ENCODE data around the gene TXLNB. TPM values are rescaled to one million over a fixed set of nuclear protein-coding genes. Genes with fewer than 3 reads are reported as not detected.
A peak's percentile ranks its signal among the peaks of the same experiment; 100 is the strongest.

TXLNB gene
- total RNA-seq, 1 donor from 2014 or later = 2.4 TPM

- POLR2A ChIA-PET = interaction anchor here (1.5 to 2.0 kb wide), 4 partner anchors 13 to 54 kb away, joined by 4 to 25 read pairs (median 9); partner anchors contain the start of genes CITED2 and TXLNB
- H3K27me3 Mint-ChIP-seq = no peaks in the 10 kb centered on the region
- DNase-seq (no peak), ATAC-seq (ENCODE audit: low read depth) (no peak)
- H3K4me1 Mint-ChIP-seq = peaks cover 45% of the 10 kb centered on the region
- CTCF ChIA-PET = interaction anchor here (1.1 to 2.6 kb wide), 3 partner anchors 40 to 200 kb away, joined by 3 to 15 read pairs (median 13); no protein-coding TSS in a partner anchor
- TF ChIP-seq, protein P1, sequence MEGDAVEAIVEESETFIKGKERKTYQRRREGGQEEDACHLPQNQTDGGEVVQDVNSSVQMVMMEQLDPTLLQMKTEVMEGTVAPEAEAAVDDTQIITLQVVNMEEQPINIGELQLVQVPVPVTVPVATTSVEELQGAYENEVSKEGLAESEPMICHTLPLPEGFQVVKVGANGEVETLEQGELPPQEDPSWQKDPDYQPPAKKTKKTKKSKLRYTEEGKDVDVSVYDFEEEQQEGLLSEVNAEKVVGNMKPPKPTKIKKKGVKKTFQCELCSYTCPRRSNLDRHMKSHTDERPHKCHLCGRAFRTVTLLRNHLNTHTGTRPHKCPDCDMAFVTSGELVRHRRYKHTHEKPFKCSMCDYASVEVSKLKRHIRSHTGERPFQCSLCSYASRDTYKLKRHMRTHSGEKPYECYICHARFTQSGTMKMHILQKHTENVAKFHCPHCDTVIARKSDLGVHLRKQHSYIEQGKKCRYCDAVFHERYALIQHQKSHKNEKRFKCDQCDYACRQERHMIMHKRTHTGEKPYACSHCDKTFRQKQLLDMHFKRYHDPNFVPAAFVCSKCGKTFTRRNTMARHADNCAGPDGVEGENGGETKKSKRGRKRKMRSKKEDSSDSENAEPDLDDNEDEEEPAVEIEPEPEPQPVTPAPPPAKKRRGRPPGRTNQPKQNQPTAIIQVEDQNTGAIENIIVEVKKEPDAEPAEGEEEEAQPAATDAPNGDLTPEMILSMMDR (IDR thresholded peaks at IDR 0.05) = no peak
- H3K27ac Mint-ChIP-seq = peak overlapping the region; percentile 66
- no peaks in the 10 kb centered on the region for H3K9me3 Mint-ChIP-seq
- intact Hi-C loops (cut with micrococcal nuclease) = loop anchor here (2.0 kb wide), 1 partner anchor 41 kb away; no protein-coding TSS in a partner anchor
- H3K4me3 Mint-ChIP-seq = peak overlapping the region; percentile 59
- H3K36me3 Mint-ChIP-seq (ENCODE audit: low read depth) = peaks cover 2% of the 10 kb centered on the region
These were observed 32.4 kb upstream of the TXLNB start for GRCh38 chr6:139324301-139324555.

DNA sequence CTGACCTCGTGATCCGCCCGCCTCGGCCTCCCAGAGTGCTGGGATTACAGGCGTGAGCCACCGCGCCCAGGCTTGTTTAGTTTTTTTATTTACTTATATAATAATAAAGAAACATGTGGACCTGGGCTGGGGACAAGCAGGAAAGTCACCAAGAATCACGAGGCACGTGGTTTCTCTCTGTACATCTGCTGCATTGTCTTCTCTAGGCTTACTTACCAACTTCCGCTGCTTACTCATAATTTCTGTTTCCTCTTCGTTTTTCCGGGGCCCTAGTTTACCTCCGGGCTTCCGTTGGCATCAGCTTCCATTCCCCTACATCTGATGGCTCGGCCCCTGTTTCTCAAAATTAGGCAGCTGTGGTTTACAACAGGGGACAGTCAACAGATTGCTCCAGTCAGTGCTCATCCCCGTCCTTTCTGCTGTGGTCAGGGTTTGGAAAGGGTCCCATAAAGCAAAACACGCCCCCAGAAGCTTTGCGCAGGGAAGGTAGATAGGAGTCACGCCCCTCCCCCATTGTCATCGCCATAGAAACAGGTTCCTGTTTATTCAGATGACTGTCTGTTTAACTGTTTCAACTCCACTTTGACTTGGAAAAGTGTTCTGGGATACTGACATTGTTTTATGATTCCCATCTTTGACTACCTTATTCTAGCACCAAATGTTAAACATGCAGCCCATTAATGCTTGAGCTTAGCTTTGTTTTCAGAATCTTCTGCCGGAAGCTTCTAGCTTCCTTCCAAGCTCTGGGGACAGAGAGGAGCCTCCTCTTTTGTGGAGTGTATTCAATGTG lies 31.9 kb upstream of the TXLNB start:
- TF ChIP-seq, protein P1 (IDR thresholded peaks at IDR 0.05) = no peak
- peak; percentile 56 for DNase-seq
- intact Hi-C loops (cut with micrococcal nuclease) = loop anchor here (1.0 to 2.0 kb wide), 2 partner anchors 41 to 51 kb away; partner anchors contain the start of gene CITED2
- H3K27me3 Mint-ChIP-seq = no peaks in the 10 kb centered on the region
- POLR2A ChIA-PET = interaction anchor here (0.5 to 2.0 kb wide), 5 partner anchors 13 to 63 kb away, joined by 3 to 25 read pairs (median 8); partner anchors contain the start of genes CITED2 and TXLNB
- peak overlapping the region; percentile 85 for H3K4me3 Mint-ChIP-seq
- H3K36me3 Mint-ChIP-seq (ENCODE audit: low read depth) = peaks cover 2% of the 10 kb centered on the region
- peak overlapping the region; percentile 89 for H3K27ac Mint-ChIP-seq
- H3K4me1 Mint-ChIP-seq = peaks cover 45% of the 10 kb centered on the region
- CTCF ChIA-PET = interaction anchor here (2.5 to 2.6 kb wide), 2 partner anchors 41 to 104 kb away, joined by 13 to 15 read pairs; no protein-coding TSS in a partner anchor
- peak; percentile 62 for ATAC-seq (ENCODE audit: low read depth)
- H3K9me3 Mint-ChIP-seq = no peaks in the 10 kb centered on the region

GRCh38 chr6:139320081-139320480 lies 28.3 kb upstream of the TXLNB start:
- TF ChIP-seq, protein P1 (IDR thresholded peaks at IDR 0.05) = no peak
- no peak overlapping the region for H3K4me3 Mint-ChIP-seq
- POLR2A ChIA-PET = interaction anchor here (0.7 kb wide), 1 partner anchor 17 kb away, joined by 3 read pairs; no protein-coding TSS in a partner anchor
- CTCF ChIA-PET = no interaction called here
- H3K36me3 Mint-ChIP-seq (ENCODE audit: low read depth) = no peaks in the 10 kb centered on the region
- DNase-seq = no peak
- intact Hi-C loops (cut with micrococcal nuclease) = no loop called here
- ATAC-seq (ENCODE audit: low read depth) = no peak
- H3K27ac Mint-ChIP-seq = no peak overlapping the region
- H3K27me3 Mint-ChIP-seq = no peaks in the 10 kb centered on the region
- peaks cover 36% of the 10 kb centered on the region for H3K4me1 Mint-ChIP-seq
- H3K9me3 Mint-ChIP-seq = no peaks in the 10 kb centered on the region

DNA sequence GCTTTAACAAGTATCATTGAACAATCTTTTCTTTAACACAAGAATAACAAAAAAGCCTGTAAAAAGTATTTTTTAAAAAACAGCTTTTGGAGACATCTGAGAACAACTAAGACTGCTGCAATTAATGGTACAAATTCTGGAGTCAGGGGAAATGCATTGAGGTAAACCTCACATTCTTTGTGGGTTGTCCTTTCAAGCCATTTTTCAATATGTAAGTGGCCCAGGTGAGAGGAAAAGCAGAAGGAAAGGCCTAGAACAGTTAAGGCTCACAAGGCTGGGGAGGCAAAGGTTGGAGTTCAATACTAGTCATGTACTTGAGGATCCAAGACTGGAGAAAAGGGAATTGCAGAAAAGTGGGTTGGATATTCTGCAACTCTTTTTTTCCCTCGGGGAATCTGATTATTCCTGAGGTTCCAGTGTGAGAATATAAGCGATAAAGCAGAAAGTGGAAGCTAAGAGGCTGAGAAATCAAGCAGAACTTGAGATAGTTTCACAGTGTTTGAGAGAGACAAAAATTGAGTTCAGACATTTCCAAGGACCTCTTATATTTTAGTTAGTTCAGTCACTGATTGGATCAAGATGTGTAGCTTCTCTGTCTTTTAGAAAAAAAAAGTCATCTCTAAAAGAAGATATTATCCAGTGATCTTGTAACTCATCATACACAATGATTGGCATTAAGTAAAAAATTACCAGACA lies 25.0 kb upstream of the TXLNB start:
- no peak for DNase-seq
- intact Hi-C loops (cut with micrococcal nuclease) = loop anchor here (1.0 kb wide), 1 partner anchor 9 kb away; no protein-coding TSS in a partner anchor
- H3K27ac Mint-ChIP-seq = peak overlapping the region; percentile 26
- TF ChIP-seq, protein P1 (IDR thresholded peaks at IDR 0.05) = no peak
- no peaks in the 10 kb centered on the region for H3K36me3 Mint-ChIP-seq (ENCODE audit: low read depth)
- ATAC-seq (ENCODE audit: low read depth) = no peak
- POLR2A ChIA-PET = interaction anchor here (0.6 to 0.7 kb wide), 2 partner anchors 14 to 79 kb away, joined by 3 to 4 read pairs; no protein-coding TSS in a partner anchor
- no peak overlapping the region for H3K4me3 Mint-ChIP-seq
- CTCF ChIA-PET = no interaction called here
- H3K27me3 Mint-ChIP-seq = no peaks in the 10 kb centered on the region
- peaks cover 14% of the 10 kb centered on the region for H3K4me1 Mint-ChIP-seq
- no peaks in the 10 kb centered on the region for H3K9me3 Mint-ChIP-seq

All from activated B cell treated with CpG ODN at 0.5 μM for 24 hours (primary cell).